ENCODE measurements around the gene THAP10.

The THAP10 gene

GRCh38 chr15:70923311-70924080 lies 31.3 kb upstream of the THAP10 start:
- no peak for ATAC-seq (ENCODE audit: insufficient read depth, low read depth)
- Histone ChIP-seq H3K27ac (ENCODE audit: low read length) (no peak overlapping the region), H3K4me1 (ENCODE audit: insufficient read depth, low read length) (peaks cover 24% of the 10 kb centered on the region), H3K36me3 (ENCODE audit: insufficient read depth, low read length) (no peaks in the 10 kb centered on the region), H3K79me2 (ENCODE audit: insufficient read depth, low read length) (no peaks in the 10 kb centered on the region), H4K20me1 (ENCODE audit: insufficient read depth, low read length) (no peaks in the 10 kb centered on the region), H2AFZ (ENCODE audit: low read depth, low read length) (no peak overlapping the region), H3K4me3 (ENCODE audit: low read depth in 1 of 2, low read length in 2 of 2) (no peak overlapping the region), H3K9me3 (ENCODE audit: insufficient read depth, low read length, severe bottlenecking) (peaks cover 21% of the 10 kb centered on the region), H3K9ac (ENCODE audit: low read depth, low read length) (no peak overlapping the region), H3K4me2 (ENCODE audit: insufficient read depth, low read length) (no peak overlapping the region), H3K27me3 (ENCODE audit: insufficient read depth, low read length, poor library complexity) (no peaks in the 10 kb centered on the region)
- DNase-seq = no peak
- no peak for TF ChIP-seq EZH2 (IDR thresholded peaks at IDR 0.05; ENCODE audit: borderline replicate concordance, low read depth, low read length, severe bottlenecking)
- no peak for TF ChIP-seq CTCF (IDR thresholded peaks at IDR 0.05; ENCODE audit: borderline replicate concordance, extremely low read depth, low read length, poor library complexity, severe bottlenecking)

- no peaks in the 10 kb centered on the region for H4K20me1 ChIP-seq (ENCODE audit: insufficient read depth, low read length)
- ATAC-seq (ENCODE audit: insufficient read depth, low read depth) = no peak
- no peak for TF ChIP-seq EZH2 (IDR thresholded peaks at IDR 0.05; ENCODE audit: borderline replicate concordance, low read depth, low read length, severe bottlenecking)
- TF ChIP-seq CTCF (IDR thresholded peaks at IDR 0.05; ENCODE audit: borderline replicate concordance, extremely low read depth, low read length, poor library complexity, severe bottlenecking) = no peak
- no peak overlapping the region for H3K4me3 ChIP-seq (ENCODE audit: low read depth in 1 of 2, low read length in 2 of 2)
- no peak overlapping the region for H3K4me2 ChIP-seq (ENCODE audit: insufficient read depth, low read length)
- H3K79me2 ChIP-seq (ENCODE audit: insufficient read depth, low read length) = no peaks in the 10 kb centered on the region
- H3K9me3 ChIP-seq (ENCODE audit: insufficient read depth, low read length, severe bottlenecking) = peaks cover 24% of the 10 kb centered on the region
- H3K9ac ChIP-seq (ENCODE audit: low read depth, low read length) = no peak overlapping the region
- no peaks in the 10 kb centered on the region for H3K36me3 ChIP-seq (ENCODE audit: insufficient read depth, low read length)
- no peak for DNase-seq
- H3K27ac ChIP-seq (ENCODE audit: low read length) = no peak overlapping the region
- peaks cover 14% of the 10 kb centered on the region for H3K4me1 ChIP-seq (ENCODE audit: insufficient read depth, low read length)
- H2AFZ ChIP-seq (ENCODE audit: low read depth, low read length) = no peak overlapping the region
- no peaks in the 10 kb centered on the region for H3K27me3 ChIP-seq (ENCODE audit: insufficient read depth, low read length, poor library complexity)
Observed at GRCh38 chr15:70922119-70922518, 29.9 kb upstream of the THAP10 start.

DNA sequence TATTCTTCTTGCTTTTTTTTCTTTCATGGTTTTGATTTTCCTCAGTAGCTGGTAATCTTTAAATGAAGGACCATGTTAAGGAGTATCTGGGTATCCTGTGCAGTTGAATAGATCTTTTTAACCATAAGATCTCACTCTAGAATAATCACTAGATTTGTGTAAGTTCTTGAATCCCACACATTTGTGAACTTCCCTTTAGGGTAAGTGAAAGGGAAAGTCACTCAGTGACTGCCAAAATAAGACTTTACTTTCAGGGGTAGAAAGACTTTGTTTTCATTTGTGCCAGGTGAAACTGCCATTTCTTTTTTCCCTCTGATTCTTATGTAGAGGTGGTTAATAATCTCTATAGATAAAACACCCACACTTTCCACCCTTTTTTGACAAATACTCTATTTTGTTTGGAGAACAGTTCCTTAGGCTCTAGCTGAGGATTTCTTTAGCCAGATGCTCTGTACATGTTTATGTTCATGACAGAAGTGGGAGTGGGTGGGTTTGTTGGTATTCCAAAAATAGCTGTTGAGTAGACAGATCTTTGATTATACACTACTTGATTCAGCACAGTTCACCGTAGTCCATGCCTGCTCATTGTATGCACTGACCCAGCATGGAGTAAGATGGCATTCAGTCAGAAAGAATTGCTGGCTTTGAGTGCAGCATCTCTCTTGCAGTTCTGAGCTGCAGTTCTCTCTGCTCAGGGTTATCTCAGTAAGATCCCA lies 28.9 kb upstream of the THAP10 start:
- Histone ChIP-seq H3K36me3 (ENCODE audit: insufficient read depth, low read length) (no peaks in the 10 kb centered on the region), H3K4me2 (ENCODE audit: insufficient read depth, low read length) (no peak overlapping the region), H3K27me3 (ENCODE audit: insufficient read depth, low read length, poor library complexity) (no peaks in the 10 kb centered on the region), H3K27ac (ENCODE audit: low read length) (no peak overlapping the region), H2AFZ (ENCODE audit: low read depth, low read length) (no peak overlapping the region), H3K9ac (ENCODE audit: low read depth, low read length) (no peak overlapping the region), H4K20me1 (ENCODE audit: insufficient read depth, low read length) (no peaks in the 10 kb centered on the region), H3K9me3 (ENCODE audit: insufficient read depth, low read length, severe bottlenecking) (peaks cover 26% of the 10 kb centered on the region), H3K79me2 (ENCODE audit: insufficient read depth, low read length) (no peaks in the 10 kb centered on the region), H3K4me1 (ENCODE audit: insufficient read depth, low read length) (peaks cover 9% of the 10 kb centered on the region), H3K4me3 (ENCODE audit: low read depth in 1 of 2, low read length in 2 of 2) (no peak overlapping the region)
- DNase-seq (no peak), ATAC-seq (ENCODE audit: insufficient read depth, low read depth) (no peak)
- TF ChIP-seq CTCF (IDR thresholded peaks at IDR 0.05; ENCODE audit: borderline replicate concordance, extremely low read depth, low read length, poor library complexity, severe bottlenecking) = no peak
- no peak for TF ChIP-seq EZH2 (IDR thresholded peaks at IDR 0.05; ENCODE audit: borderline replicate concordance, low read depth, low read length, severe bottlenecking)

Measured in DND-41 (cell line).